ENCODE measurements around the gene TANGO6. TPM values are rescaled to one million over a fixed set of nuclear protein-coding genes. Genes with fewer than 3 reads are reported as not detected.
"Not testable (repeated sequence)": the region's sequence is repeated elsewhere in the genome, so short reads cannot be mapped to it uniquely, and the experiment has no call there.

The TANGO6 gene
- polyA plus RNA-seq, 6 donors from 2014 or later, result 8.5 to 17.0 (median 10.8) TPM

GRCh38 chr16:68839831-68840230 lies 3.5 kb upstream of the TANGO6 start:
- Mint-ChIP-seq H3K4me3 (no peak overlapping the region), H3K27ac (no peak overlapping the region), H3K4me1 (peaks cover 12 to 16% (median 12%) of the 10 kb centered on the region in 3 donors), H3K27me3 (peaks cover 0 to 21% (median 2%) of the 10 kb centered on the region in 3 donors), H3K36me3 (no peaks in the 10 kb centered on the region), H3K9me3 (no peaks in the 10 kb centered on the region)
- DNase-seq (no peak), ATAC-seq (ENCODE audit: low read depth in 2 of 2) (no peak)

DNA sequence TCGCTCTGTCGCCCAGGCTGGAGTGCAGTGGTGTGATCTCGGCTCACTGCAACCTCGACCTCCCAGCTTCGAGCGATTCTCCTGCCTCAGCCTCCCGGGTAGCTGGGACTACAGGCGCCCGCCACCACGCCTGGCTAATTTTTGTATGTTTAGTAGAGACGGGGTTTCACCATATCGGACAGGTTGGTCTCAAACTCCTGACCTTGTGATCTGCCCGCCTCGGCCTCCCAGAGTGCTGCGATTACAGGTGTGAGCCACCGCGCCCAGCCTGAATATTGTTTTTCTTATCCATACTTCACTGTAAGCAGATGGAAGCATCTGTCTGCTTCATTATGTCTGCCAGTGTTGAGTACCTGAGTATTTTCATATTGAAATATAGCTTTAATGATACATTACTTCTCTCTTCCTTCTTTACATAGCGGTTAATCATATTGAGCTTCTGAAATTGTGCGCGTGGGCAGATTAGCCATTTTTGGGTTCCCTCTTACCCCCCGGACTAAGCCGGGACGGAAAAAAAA lies 308 bp upstream of the TANGO6 start:
- Mint-ChIP-seq H3K27ac (peak overlapping the region; percentile 53 to 95 (median 84)), H3K4me1 (peaks cover 20 to 34% (median 23%) of the 10 kb centered on the region in 3 donors), H3K4me3 (peak overlapping the region; percentile 86 to 99 (median 94))
- not testable (repeated sequence) for H3K9me3 Mint-ChIP-seq; ATAC-seq (ENCODE audit: low read depth in 2 of 2); H3K36me3 Mint-ChIP-seq; H3K27me3 Mint-ChIP-seq; DNase-seq

- no peak for DNase-seq
- Mint-ChIP-seq H3K4me1 (peaks cover 21 to 35% (median 25%) of the 10 kb centered on the region in 3 donors), H3K27me3 (peaks cover 0 to 6% (median 0%) of the 10 kb centered on the region in 3 donors), H3K4me3 (peak overlapping the region; percentile 86 to 99 (median 94)), H3K9me3 (no peaks in the 10 kb centered on the region), H3K36me3 (peaks cover 0 to 4% of the 10 kb centered on the region in 2 donors), H3K27ac (peak overlapping the region; percentile 53 to 95 (median 82))
- ATAC-seq (ENCODE audit: low read depth in 2 of 2), result no peak
Measured at GRCh38 chr16:68844211-68844564, 857 bp downstream of the TANGO6 start.

DNA sequence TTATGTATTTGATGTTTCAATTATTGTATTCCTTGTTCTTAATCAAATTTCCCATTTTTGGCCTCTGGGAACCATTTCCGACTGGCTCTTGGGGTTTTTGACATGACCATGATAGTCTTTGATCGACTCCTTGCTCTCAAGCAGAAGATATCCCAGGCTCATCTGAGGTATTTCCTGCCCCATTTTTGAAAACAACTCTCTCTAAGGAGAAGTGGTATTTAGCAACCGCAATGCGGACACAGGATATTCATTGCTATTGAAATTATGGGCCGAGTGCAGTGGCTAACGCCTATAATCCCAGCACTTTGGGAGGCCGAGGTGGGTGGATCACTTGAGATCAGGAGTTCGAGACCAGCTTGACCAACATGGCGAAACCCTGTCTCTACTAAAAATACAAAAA lies 5.5 kb downstream of the TANGO6 start:
- Mint-ChIP-seq H3K36me3 (peaks cover 0 to 4% of the 10 kb centered on the region in 2 donors), H3K27me3 (no peaks in the 10 kb centered on the region), H3K4me3 (peak overlapping the region in 1 of 8 donors; percentile 55), H3K9me3 (no peaks in the 10 kb centered on the region), H3K4me1 (peaks cover 16 to 29% (median 19%) of the 10 kb centered on the region in 3 donors), H3K27ac (no peak overlapping the region)
- ATAC-seq (ENCODE audit: low read depth in 2 of 2) (no peak), DNase-seq (no peak)

DNA sequence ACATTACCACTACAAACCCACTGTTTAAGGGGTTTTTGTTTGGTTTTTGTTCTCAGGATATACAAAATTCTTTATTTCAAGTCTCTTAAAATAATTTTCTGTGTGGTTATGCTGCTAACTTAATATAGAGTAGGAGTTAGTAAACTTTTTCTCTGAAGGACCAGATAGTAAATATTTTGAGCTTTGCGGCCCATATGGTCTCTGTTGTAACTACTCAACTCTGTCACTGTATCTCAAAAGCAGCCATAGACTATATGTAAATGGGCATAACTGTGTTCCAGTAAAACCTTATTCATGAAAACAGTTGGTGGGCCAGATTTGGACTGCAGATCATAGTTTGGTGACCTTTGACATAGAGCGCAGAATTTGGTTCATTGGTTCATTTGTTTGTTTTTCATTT lies 7.2 kb downstream of the TANGO6 start:
- no peak overlapping the region for H3K4me3 Mint-ChIP-seq
- no peaks in the 10 kb centered on the region for H3K9me3 Mint-ChIP-seq
- H3K27me3 Mint-ChIP-seq, result no peaks in the 10 kb centered on the region
- H3K27ac Mint-ChIP-seq, result no peak overlapping the region
- peaks cover 9 to 15% (median 14%) of the 10 kb centered on the region in 3 donors for H3K4me1 Mint-ChIP-seq
- peaks cover 0 to 4% of the 10 kb centered on the region in 2 donors for H3K36me3 Mint-ChIP-seq
- ATAC-seq (ENCODE audit: low read depth in 2 of 2) (no peak), DNase-seq (no peak)

- peaks cover 12 to 19% (median 13%) of the 10 kb centered on the region in 3 donors for H3K4me1 Mint-ChIP-seq
- H3K27ac Mint-ChIP-seq, result no peak overlapping the region
- DNase-seq, result no peak
- H3K27me3 Mint-ChIP-seq, result no peaks in the 10 kb centered on the region
- no peak overlapping the region for H3K4me3 Mint-ChIP-seq
- peaks cover 0 to 4% of the 10 kb centered on the region in 2 donors for H3K36me3 Mint-ChIP-seq
- no peak for ATAC-seq (ENCODE audit: low read depth in 2 of 2)
- H3K9me3 Mint-ChIP-seq, result no peaks in the 10 kb centered on the region
Measured at GRCh38 chr16:68851601-68852000, 8.3 kb downstream of the TANGO6 start.

DNA sequence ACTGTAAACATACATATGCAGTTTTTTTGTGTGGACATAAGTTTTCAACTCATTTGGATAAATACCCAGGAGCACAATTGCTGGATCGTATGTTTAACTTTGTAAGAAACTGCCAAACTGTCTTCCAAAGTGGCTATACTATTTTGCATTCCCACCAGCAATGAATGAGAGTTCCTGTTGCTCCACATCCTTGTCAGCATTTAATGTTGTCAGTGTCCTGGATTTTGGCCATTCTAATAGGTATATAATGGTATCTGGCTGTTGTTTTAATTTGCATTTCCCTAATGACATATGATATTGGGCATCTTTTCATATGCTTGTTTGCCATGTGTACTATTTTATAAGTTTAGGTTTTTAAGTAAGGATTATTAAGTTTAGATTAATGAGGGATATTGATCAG lies 14.1 kb downstream of the TANGO6 start:
- H3K27ac Mint-ChIP-seq, result no peak overlapping the region
- peaks cover 2 to 17% (median 7%) of the 10 kb centered on the region in 3 donors for H3K4me1 Mint-ChIP-seq
- peaks cover 18 to 22% of the 10 kb centered on the region in 2 donors for H3K36me3 Mint-ChIP-seq
- no peaks in the 10 kb centered on the region for H3K27me3 Mint-ChIP-seq
- ATAC-seq (ENCODE audit: low read depth in 2 of 2), result no peak
- no peak for DNase-seq
- no peaks in the 10 kb centered on the region for H3K9me3 Mint-ChIP-seq
- no peak overlapping the region for H3K4me3 Mint-ChIP-seq

GRCh38 chr16:68859828-68860227 lies 16.5 kb downstream of the TANGO6 start:
- H3K4me3 Mint-ChIP-seq, result no peak overlapping the region
- H3K4me1 Mint-ChIP-seq, result peaks cover 7 to 24% (median 7%) of the 10 kb centered on the region in 3 donors
- H3K27ac Mint-ChIP-seq, result no peak overlapping the region
- ATAC-seq (ENCODE audit: low read depth in 2 of 2) (no peak), DNase-seq (no peak)
- peaks cover 18 to 22% of the 10 kb centered on the region in 2 donors for H3K36me3 Mint-ChIP-seq
- no peaks in the 10 kb centered on the region for H3K9me3 Mint-ChIP-seq
- H3K27me3 Mint-ChIP-seq, result no peaks in the 10 kb centered on the region

DNA sequence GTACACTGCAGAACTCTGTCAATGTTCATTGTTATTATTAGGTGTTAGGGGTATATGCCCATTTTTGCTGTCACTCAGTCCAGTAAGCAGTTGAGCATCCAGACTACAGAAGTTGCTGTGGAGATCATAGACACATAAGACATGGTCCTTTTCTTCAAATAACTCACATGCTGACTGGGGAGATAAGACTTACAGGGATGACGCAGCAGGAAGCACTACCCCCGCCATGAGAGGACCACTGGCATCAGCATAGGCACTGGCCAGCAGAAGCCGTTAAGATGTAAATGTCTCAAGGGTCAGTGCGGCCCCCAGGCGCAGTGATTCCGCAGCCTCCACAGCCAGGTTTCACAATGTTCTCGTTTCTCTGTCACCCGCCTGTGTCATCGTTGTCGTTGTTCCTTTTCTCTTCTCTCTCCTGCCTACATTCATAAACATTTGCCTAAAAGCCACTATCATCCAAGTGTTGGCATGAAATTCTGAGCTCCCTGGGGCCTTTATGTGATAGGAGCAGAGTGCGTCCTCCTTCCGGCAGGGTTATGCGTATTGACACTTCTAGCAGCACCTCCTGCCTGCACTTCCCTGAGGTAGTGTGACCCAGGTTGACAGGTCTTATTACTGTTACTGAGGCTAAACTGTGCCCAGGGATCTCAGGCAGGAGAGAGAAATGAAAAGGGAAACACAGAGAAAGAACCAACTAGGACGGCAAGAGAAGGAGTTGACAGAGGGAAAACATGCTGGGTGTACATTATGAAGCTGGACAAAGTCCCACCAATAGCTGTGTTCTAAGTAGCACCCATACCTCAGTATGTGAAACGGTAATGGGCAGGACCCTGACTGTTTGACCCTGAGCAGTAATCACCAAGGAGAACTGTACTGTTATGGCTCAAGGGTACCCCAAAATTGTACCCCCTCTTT lies 17.9 kb downstream of the TANGO6 start:
- Mint-ChIP-seq H3K27ac (peak overlapping the region in 1 of 6 donors; percentile 75), H3K4me3 (no peak overlapping the region), H3K4me1 (peaks cover 3 to 26% (median 17%) of the 10 kb centered on the region in 3 donors), H3K36me3 (peaks cover 18 to 22% of the 10 kb centered on the region in 2 donors), H3K27me3 (no peaks in the 10 kb centered on the region), H3K9me3 (no peaks in the 10 kb centered on the region)
- DNase-seq (no peak), ATAC-seq (ENCODE audit: low read depth in 2 of 2) (no peak)

GRCh38 chr16:68866933-68867332 lies 23.6 kb downstream of the TANGO6 start:
- Mint-ChIP-seq H3K9me3 (no peaks in the 10 kb centered on the region), H3K36me3 (peaks cover 11 to 25% of the 10 kb centered on the region in 2 donors), H3K4me1 (peaks cover 5 to 19% (median 15%) of the 10 kb centered on the region in 3 donors), H3K4me3 (no peak overlapping the region), H3K27me3 (no peaks in the 10 kb centered on the region), H3K27ac (no peak overlapping the region)
- no peak for DNase-seq
- peak in 1 of 2 donors; percentile 45 for ATAC-seq (ENCODE audit: low read depth in 2 of 2)

DNA sequence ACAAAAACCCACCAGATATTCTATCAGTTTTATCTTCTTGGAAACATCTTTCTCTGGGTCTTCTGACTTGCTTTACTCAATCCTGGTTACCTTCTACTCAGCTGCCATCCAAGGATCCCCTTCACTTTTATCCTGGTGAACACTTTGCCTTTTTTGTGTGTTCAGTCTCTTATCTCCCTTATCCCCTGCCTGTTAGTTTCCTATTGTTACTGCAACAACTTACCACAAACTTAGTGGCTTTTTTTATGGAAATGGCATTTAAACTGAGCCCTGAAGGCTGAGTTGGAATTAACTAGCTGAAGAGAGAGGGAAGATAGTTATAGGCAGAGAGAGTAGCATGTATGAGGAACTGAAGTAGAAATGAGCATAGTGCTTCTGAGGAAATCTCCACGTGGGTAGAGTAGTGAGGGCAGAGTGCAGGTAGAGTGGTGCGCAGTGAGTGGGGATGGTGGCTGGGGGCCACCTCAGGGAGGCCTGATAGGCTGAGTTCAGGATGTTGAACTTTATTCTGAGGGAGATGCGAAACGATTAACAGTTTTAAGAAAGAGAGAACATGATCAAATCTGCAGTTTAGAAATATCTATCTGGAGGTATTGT lies 26.3 kb downstream of the TANGO6 start:
- no peak for DNase-seq
- Mint-ChIP-seq H3K27me3 (no peaks in the 10 kb centered on the region), H3K27ac (peak overlapping the region in 2 of 6 donors; percentile 3 to 24), H3K9me3 (no peaks in the 10 kb centered on the region), H3K4me3 (peak overlapping the region in 1 of 8 donors; percentile 8), H3K4me1 (peaks cover 5 to 16% (median 10%) of the 10 kb centered on the region in 3 donors), H3K36me3 (peaks cover 26 to 32% of the 10 kb centered on the region in 2 donors)
- ATAC-seq (ENCODE audit: low read depth in 2 of 2), result no peak

DNA sequence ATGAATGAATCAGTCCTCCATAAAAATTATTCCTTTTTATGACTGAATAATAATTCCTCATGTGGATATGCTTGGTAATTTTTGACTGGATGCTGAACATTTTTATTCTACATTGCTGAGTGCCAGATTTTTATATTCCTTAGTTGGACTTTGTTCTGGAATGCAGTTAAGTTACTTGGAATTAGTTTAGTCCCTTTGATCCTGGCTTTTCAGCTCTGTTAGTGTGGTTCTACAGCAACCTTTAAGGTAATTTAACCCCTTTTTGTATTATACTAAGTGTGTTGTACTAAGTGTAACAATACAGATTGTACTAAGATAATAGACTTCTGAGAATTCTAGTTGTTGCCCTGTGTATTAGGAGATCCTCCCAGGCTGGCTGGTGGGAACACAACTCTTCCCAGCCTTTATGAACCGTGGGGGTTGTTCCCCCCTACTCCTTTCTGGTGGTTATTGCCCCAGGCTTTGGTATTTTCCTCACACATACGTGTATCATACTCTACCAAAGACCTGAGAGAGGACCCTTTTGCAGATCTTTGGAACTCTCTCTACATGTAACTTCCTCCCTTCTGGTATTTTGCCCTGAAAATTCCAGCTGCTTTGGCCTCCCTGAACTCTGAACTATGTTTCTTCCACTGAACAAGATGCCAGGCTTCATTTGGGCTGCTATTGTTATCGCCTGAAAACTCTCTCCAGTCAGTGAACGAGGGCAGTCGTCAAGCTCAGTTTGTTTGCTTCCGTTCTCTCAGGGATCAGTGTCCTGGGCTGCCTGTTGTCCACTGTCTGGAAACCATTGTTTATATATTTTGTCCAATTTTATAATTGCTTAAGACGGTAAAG lies 30.5 kb downstream of the TANGO6 start:
- H3K27ac Mint-ChIP-seq, result no peak overlapping the region
- no peak for ATAC-seq (ENCODE audit: low read depth in 2 of 2)
- H3K27me3 Mint-ChIP-seq, result no peaks in the 10 kb centered on the region
- no peak overlapping the region for H3K4me3 Mint-ChIP-seq
- H3K9me3 Mint-ChIP-seq, result no peaks in the 10 kb centered on the region
- peaks cover 33 to 35% of the 10 kb centered on the region in 2 donors for H3K36me3 Mint-ChIP-seq
- DNase-seq, result no peak
- peaks cover 0 to 5% (median 3%) of the 10 kb centered on the region in 3 donors for H3K4me1 Mint-ChIP-seq

DNA sequence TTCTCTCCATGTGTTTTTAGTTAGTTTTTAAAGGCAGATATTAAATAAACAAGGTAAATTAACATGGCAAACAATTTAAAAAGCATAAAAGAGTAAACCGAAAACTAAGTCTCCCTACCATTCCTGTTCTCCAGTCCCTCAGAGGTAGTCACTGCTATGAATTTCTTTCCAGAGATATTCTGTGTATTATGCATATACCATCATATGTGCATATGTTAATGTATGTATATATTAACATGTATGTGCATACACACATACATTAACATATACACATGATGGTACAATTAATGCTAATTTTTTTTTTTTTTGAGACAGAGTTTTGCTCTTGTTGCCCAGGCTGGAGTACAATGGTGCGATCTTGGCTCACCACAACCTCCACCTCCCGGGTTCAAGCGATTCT lies 32.5 kb downstream of the TANGO6 start:
- DNase-seq, result no peak
- Mint-ChIP-seq H3K9me3 (no peaks in the 10 kb centered on the region), H3K4me1 (no peaks in the 10 kb centered on the region), H3K4me3 (no peak overlapping the region), H3K36me3 (peaks cover 21 to 23% of the 10 kb centered on the region in 2 donors), H3K27ac (no peak overlapping the region), H3K27me3 (no peaks in the 10 kb centered on the region)
- ATAC-seq (ENCODE audit: low read depth in 2 of 2), result no peak

Data from naive B cell (primary cell).